Measurements from ENCODE around the gene SUPT5H. TPM values are rescaled to one million over a fixed set of nuclear protein-coding genes. Genes with fewer than 3 reads are reported as not detected.

Gene SUPT5H
- total RNA-seq, 1 donor from 2014 or later: 142 TPM

- H3K36me3 Mint-ChIP-seq: peaks cover 7% of the 10 kb centered on the region
- H3K27me3 Mint-ChIP-seq: no peaks in the 10 kb centered on the region
- H3K27ac Mint-ChIP-seq: no peak overlapping the region
- no peak for TF ChIP-seq CTCF (conservative IDR thresholded peaks at IDR 0.05)
- H3K4me1 Mint-ChIP-seq (ENCODE audit: unreplicated experiment): peaks cover 10% of the 10 kb centered on the region
- H3K9me3 Mint-ChIP-seq: no peaks in the 10 kb centered on the region
- no peak overlapping the region for H3K4me3 Mint-ChIP-seq
- DNase-seq (ENCODE audit: extremely low spot score, unreplicated experiment): no peak
These were observed 23.4 kb upstream of the SUPT5H start for GRCh38 chr19:39422020-39422419.

- DNase-seq (ENCODE audit: extremely low spot score, unreplicated experiment): no peak
- no peak overlapping the region for H3K4me3 Mint-ChIP-seq
- H3K27me3 Mint-ChIP-seq: no peaks in the 10 kb centered on the region
- H3K36me3 Mint-ChIP-seq: peaks cover 7% of the 10 kb centered on the region
- H3K9me3 Mint-ChIP-seq: no peaks in the 10 kb centered on the region
- peaks cover 15% of the 10 kb centered on the region for H3K4me1 Mint-ChIP-seq (ENCODE audit: unreplicated experiment)
- TF ChIP-seq CTCF (conservative IDR thresholded peaks at IDR 0.05): no peak
- no peak overlapping the region for H3K27ac Mint-ChIP-seq
These were observed 21.9 kb upstream of the SUPT5H start for GRCh38 chr19:39423258-39424086.

- Mint-ChIP-seq H3K36me3 (peaks cover 7% of the 10 kb centered on the region), H3K27ac (no peak overlapping the region), H3K27me3 (no peaks in the 10 kb centered on the region), H3K4me1 (ENCODE audit: unreplicated experiment) (peaks cover 15% of the 10 kb centered on the region), H3K9me3 (no peaks in the 10 kb centered on the region), H3K4me3 (no peak overlapping the region)
- no peak for TF ChIP-seq CTCF (conservative IDR thresholded peaks at IDR 0.05)
- DNase-seq (ENCODE audit: extremely low spot score, unreplicated experiment): no peak
These were observed 20.4 kb upstream of the SUPT5H start for GRCh38 chr19:39424934-39425333.

GRCh38 chr19:39425744-39426143 lies 19.6 kb upstream of the SUPT5H start:
- no peak overlapping the region for H3K4me3 Mint-ChIP-seq
- no peak for DNase-seq (ENCODE audit: extremely low spot score, unreplicated experiment)
- TF ChIP-seq CTCF (conservative IDR thresholded peaks at IDR 0.05): no peak
- H3K36me3 Mint-ChIP-seq: peaks cover 7% of the 10 kb centered on the region
- H3K9me3 Mint-ChIP-seq: no peaks in the 10 kb centered on the region
- no peak overlapping the region for H3K27ac Mint-ChIP-seq
- H3K4me1 Mint-ChIP-seq (ENCODE audit: unreplicated experiment): peaks cover 19% of the 10 kb centered on the region
- H3K27me3 Mint-ChIP-seq: no peaks in the 10 kb centered on the region

GRCh38 chr19:39426170-39426569 lies 19.2 kb upstream of the SUPT5H start:
- H3K27me3 Mint-ChIP-seq: no peaks in the 10 kb centered on the region
- H3K9me3 Mint-ChIP-seq: no peaks in the 10 kb centered on the region
- DNase-seq (ENCODE audit: extremely low spot score, unreplicated experiment): no peak
- peaks cover 7% of the 10 kb centered on the region for H3K36me3 Mint-ChIP-seq
- H3K4me3 Mint-ChIP-seq: no peak overlapping the region
- TF ChIP-seq CTCF (conservative IDR thresholded peaks at IDR 0.05): no peak
- peaks cover 20% of the 10 kb centered on the region for H3K4me1 Mint-ChIP-seq (ENCODE audit: unreplicated experiment)
- H3K27ac Mint-ChIP-seq: no peak overlapping the region

All from type B pancreatic cell (in vitro differentiated cells).